GM10847 (cell line): ENCODE measurements around the gene ATP5PF.

Source experiments
- POLR2A ChIP-seq: IDR thresholded peaks from 2 replicates; pipeline ENCODE4 v1.6.1; 2011; ENCODE audit not compliant: insufficient read length; ENCODE audit errors: extremely low read depth

ATP5PF gene

GRCh38 chr21:25733859-25734653 lies 648 bp downstream of the ATP5PF start:
- TF ChIP-seq POLR2A: no peak

GRCh38 chr21:25732091-25732760 lies 2.5 kb downstream of the ATP5PF start:
- no peak for TF ChIP-seq POLR2A

- no peak for TF ChIP-seq POLR2A
Measured at GRCh38 chr21:25722631-25723030, 12.1 kb downstream of the ATP5PF start.

GRCh38 chr21:25721987-25722386 lies 12.7 kb downstream of the ATP5PF start:
- TF ChIP-seq POLR2A: no peak

- no peak for TF ChIP-seq POLR2A
Measured at GRCh38 chr21:25717491-25718147, 17.1 kb downstream of the ATP5PF start.

- no peak for TF ChIP-seq POLR2A
Measured at GRCh38 chr21:25710550-25710949, 24.2 kb downstream of the ATP5PF start.

GRCh38 chr21:25709684-25710265 lies 24.9 kb downstream of the ATP5PF start:
- no peak for TF ChIP-seq POLR2A

GRCh38 chr21:25708467-25709065 lies 26.1 kb downstream of the ATP5PF start:
- TF ChIP-seq POLR2A: no peak

- TF ChIP-seq POLR2A: no peak
Measured at GRCh38 chr21:25701529-25701928, 33.2 kb downstream of the ATP5PF start.

GRCh38 chr21:25700741-25701140 lies 34.0 kb downstream of the ATP5PF start:
- TF ChIP-seq POLR2A: no peak

GRCh38 chr21:25691976-25692375 lies 42.7 kb downstream of the ATP5PF start:
- TF ChIP-seq POLR2A: no peak

GRCh38 chr21:25689226-25689625 lies 45.5 kb downstream of the ATP5PF start:
- no peak for TF ChIP-seq POLR2A

- TF ChIP-seq POLR2A: no peak
Measured at GRCh38 chr21:25688275-25689155, 46.2 kb downstream of the ATP5PF start.

GRCh38 chr21:25687787-25688186 lies 46.9 kb downstream of the ATP5PF start:
- TF ChIP-seq POLR2A: no peak

- no peak for TF ChIP-seq POLR2A
Measured at GRCh38 chr21:25682382-25682781, 52.3 kb downstream of the ATP5PF start.

GRCh38 chr21:25676451-25676850 lies 58.3 kb downstream of the ATP5PF start:
- no peak for TF ChIP-seq POLR2A
